ENCODE results near the gene PCYT1B. TPM values are rescaled to one million over a fixed set of nuclear protein-coding genes. Genes with fewer than 3 reads are reported as not detected.

PCYT1B gene
- total RNA-seq, 1 donor from 2014 or later: 17.3 TPM

- peaks cover 12% of the 10 kb centered on the region for H3K9me3 Mint-ChIP-seq
- no peaks in the 10 kb centered on the region for H3K27me3 Mint-ChIP-seq (ENCODE audit: low read depth)
- H3K4me1 Mint-ChIP-seq: peaks cover 17% of the 10 kb centered on the region
- no peak overlapping the region for H3K27ac Mint-ChIP-seq
- H3K4me3 Mint-ChIP-seq: no peak overlapping the region
- DNase-seq (ENCODE audit: low spot score in 2 of 2, unreplicated experiment in 2 of 2): no peak
- TF ChIP-seq, protein P1, sequence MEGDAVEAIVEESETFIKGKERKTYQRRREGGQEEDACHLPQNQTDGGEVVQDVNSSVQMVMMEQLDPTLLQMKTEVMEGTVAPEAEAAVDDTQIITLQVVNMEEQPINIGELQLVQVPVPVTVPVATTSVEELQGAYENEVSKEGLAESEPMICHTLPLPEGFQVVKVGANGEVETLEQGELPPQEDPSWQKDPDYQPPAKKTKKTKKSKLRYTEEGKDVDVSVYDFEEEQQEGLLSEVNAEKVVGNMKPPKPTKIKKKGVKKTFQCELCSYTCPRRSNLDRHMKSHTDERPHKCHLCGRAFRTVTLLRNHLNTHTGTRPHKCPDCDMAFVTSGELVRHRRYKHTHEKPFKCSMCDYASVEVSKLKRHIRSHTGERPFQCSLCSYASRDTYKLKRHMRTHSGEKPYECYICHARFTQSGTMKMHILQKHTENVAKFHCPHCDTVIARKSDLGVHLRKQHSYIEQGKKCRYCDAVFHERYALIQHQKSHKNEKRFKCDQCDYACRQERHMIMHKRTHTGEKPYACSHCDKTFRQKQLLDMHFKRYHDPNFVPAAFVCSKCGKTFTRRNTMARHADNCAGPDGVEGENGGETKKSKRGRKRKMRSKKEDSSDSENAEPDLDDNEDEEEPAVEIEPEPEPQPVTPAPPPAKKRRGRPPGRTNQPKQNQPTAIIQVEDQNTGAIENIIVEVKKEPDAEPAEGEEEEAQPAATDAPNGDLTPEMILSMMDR (IDR thresholded peaks at IDR 0.05; ENCODE audit: unreplicated experiment): no peak
- H3K36me3 Mint-ChIP-seq: peaks cover 24% of the 10 kb centered on the region
Measured at GRCh38 chrX:24603191-24603590, 44.0 kb downstream of the PCYT1B start.

- Mint-ChIP-seq H3K9me3 (peaks cover 12% of the 10 kb centered on the region), H3K36me3 (peaks cover 21% of the 10 kb centered on the region), H3K27me3 (ENCODE audit: low read depth) (no peaks in the 10 kb centered on the region), H3K27ac (no peak overlapping the region), H3K4me3 (no peak overlapping the region), H3K4me1 (peaks cover 5% of the 10 kb centered on the region)
- DNase-seq (ENCODE audit: low spot score in 2 of 2, unreplicated experiment in 2 of 2): no peak
- TF ChIP-seq, protein P1 (IDR thresholded peaks at IDR 0.05; ENCODE audit: unreplicated experiment): no peak
Measured at GRCh38 chrX:24601858-24602257, 45.3 kb downstream of the PCYT1B start.

DNA sequence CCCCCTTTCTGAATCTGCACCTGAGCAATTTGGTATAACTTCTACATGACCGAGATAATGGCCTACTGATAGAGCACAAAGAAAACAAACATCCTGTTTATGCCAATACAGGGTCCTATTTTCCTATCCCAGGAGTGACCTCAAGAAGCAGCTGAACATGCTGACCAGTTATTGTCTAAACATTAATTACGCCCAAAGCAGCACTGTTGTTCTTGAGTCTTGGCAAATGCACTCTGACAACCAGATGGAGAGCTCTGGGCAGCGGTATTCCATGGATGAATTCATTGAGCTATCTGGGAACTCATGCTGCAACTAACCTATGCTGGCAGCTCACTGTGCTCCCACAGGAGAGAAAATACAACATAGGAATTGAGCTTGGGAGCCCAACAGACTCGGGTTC is 52.6 kb downstream of the PCYT1B start:
- Mint-ChIP-seq H3K27me3 (ENCODE audit: low read depth) (no peaks in the 10 kb centered on the region), H3K9me3 (no peaks in the 10 kb centered on the region), H3K27ac (no peak overlapping the region), H3K4me1 (no peaks in the 10 kb centered on the region), H3K36me3 (peaks cover 4% of the 10 kb centered on the region), H3K4me3 (no peak overlapping the region)
- DNase-seq (ENCODE audit: low spot score in 2 of 2, unreplicated experiment in 2 of 2): no peak
- TF ChIP-seq, protein P1 (IDR thresholded peaks at IDR 0.05; ENCODE audit: unreplicated experiment): no peak

- Mint-ChIP-seq H3K4me1 (no peaks in the 10 kb centered on the region), H3K27ac (no peak overlapping the region), H3K27me3 (ENCODE audit: low read depth) (no peaks in the 10 kb centered on the region), H3K9me3 (no peaks in the 10 kb centered on the region), H3K4me3 (no peak overlapping the region), H3K36me3 (peaks cover 21% of the 10 kb centered on the region)
- DNase-seq (ENCODE audit: low spot score in 2 of 2, unreplicated experiment in 2 of 2): no peak
- TF ChIP-seq, protein P1 (IDR thresholded peaks at IDR 0.05; ENCODE audit: unreplicated experiment): no peak
Measured at GRCh38 chrX:24590111-24590510, 57.0 kb downstream of the PCYT1B start.

GRCh38 chrX:24577091-24577490 is 70.1 kb downstream of the PCYT1B start:
- Mint-ChIP-seq H3K27ac (no peak overlapping the region), H3K9me3 (no peaks in the 10 kb centered on the region), H3K4me3 (no peak overlapping the region), H3K36me3 (peaks cover 34% of the 10 kb centered on the region), H3K27me3 (ENCODE audit: low read depth) (no peaks in the 10 kb centered on the region), H3K4me1 (no peaks in the 10 kb centered on the region)
- TF ChIP-seq, protein P1 (IDR thresholded peaks at IDR 0.05; ENCODE audit: unreplicated experiment): no peak
- DNase-seq (ENCODE audit: low spot score in 2 of 2, unreplicated experiment in 2 of 2): no peak

DNA sequence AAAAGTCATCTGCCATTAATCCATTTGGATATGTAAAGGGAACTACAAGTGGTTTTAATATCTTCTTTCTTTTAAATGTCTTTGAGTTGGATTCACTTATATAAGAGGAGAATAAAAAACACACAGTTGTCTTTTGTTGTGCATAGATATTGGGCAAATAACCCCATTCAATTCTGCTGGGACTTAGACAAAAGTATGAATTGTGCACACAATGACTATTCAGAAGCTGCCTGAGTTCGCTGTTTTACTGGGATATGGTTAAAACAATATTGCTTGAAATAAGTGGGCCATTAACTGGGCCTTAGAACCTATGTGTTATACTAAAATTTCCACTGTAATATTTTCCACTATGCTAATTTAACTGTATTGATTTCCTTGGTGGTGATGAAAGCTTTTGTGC is 71.7 kb downstream of the PCYT1B start:
- Mint-ChIP-seq H3K36me3 (peaks cover 35% of the 10 kb centered on the region), H3K4me3 (no peak overlapping the region), H3K27me3 (ENCODE audit: low read depth) (no peaks in the 10 kb centered on the region), H3K9me3 (no peaks in the 10 kb centered on the region), H3K4me1 (no peaks in the 10 kb centered on the region), H3K27ac (no peak overlapping the region)
- TF ChIP-seq, protein P1 (IDR thresholded peaks at IDR 0.05; ENCODE audit: unreplicated experiment): no peak
- DNase-seq (ENCODE audit: low spot score in 2 of 2, unreplicated experiment in 2 of 2): no peak

Data from mesothelial cell of epicardium (in vitro differentiated cells).